ENCODE measurements around the gene ARHGAP45.

DNA sequence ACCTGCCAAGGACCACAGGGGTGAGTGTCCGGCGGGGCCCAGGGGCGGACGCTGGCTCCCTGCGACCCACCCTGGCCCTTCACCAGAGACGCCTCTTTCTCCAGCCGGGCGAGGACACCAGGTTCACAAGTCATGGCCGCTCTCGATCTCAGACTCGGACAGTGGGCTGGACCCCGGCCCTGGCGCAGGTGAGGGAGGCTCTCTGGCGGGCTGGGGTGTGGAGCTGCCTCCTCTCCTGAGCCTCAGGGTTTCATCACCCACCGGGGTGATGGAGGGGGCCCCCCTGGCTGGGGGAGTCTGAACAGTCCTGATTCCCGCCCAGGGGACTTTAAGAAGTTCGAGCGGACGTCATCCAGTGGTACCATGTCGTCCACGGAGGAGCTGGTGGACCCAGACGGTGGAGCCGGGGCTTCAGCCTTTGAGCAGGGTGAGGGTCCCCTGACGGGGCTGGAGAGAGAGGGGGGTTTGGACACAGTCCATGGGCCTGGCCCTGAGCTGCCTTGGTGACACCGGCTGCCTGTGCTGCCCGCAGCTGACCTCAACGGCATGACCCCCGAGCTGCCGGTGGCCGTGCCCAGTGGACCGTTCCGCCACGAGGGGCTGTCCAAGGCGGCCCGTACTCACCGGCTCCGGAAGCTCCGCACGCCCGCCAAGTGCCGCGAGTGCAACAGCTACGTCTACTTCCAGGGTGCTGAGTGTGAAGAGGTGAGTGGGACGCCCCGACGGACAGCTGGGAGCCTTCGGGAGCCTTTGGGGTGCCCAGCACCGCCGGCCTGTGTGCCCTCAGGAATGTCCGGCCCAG is 13.6 kb downstream of the ARHGAP45 start:
- TF ChIP-seq, protein P1, sequence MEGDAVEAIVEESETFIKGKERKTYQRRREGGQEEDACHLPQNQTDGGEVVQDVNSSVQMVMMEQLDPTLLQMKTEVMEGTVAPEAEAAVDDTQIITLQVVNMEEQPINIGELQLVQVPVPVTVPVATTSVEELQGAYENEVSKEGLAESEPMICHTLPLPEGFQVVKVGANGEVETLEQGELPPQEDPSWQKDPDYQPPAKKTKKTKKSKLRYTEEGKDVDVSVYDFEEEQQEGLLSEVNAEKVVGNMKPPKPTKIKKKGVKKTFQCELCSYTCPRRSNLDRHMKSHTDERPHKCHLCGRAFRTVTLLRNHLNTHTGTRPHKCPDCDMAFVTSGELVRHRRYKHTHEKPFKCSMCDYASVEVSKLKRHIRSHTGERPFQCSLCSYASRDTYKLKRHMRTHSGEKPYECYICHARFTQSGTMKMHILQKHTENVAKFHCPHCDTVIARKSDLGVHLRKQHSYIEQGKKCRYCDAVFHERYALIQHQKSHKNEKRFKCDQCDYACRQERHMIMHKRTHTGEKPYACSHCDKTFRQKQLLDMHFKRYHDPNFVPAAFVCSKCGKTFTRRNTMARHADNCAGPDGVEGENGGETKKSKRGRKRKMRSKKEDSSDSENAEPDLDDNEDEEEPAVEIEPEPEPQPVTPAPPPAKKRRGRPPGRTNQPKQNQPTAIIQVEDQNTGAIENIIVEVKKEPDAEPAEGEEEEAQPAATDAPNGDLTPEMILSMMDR (IDR thresholded peaks at IDR 0.05), result no peak
- no peak for TF ChIP-seq POLR2A (IDR thresholded peaks at IDR 0.05)

All from body of pancreas (tissue), 4 donors.